GM21723 (cell line): ENCODE results near the gene RACK1.

ENCODE experiments used
- ATAC-seq: cut with Tn5 transposase; IDR thresholded peaks from one replicate; pipeline ENCODE4 v1.9.1; 2021; ENCODE audit warnings: mild to moderate bottlenecking, moderate library complexity; ENCODE audit not compliant: unreplicated experiment

RACK1 gene

DNA sequence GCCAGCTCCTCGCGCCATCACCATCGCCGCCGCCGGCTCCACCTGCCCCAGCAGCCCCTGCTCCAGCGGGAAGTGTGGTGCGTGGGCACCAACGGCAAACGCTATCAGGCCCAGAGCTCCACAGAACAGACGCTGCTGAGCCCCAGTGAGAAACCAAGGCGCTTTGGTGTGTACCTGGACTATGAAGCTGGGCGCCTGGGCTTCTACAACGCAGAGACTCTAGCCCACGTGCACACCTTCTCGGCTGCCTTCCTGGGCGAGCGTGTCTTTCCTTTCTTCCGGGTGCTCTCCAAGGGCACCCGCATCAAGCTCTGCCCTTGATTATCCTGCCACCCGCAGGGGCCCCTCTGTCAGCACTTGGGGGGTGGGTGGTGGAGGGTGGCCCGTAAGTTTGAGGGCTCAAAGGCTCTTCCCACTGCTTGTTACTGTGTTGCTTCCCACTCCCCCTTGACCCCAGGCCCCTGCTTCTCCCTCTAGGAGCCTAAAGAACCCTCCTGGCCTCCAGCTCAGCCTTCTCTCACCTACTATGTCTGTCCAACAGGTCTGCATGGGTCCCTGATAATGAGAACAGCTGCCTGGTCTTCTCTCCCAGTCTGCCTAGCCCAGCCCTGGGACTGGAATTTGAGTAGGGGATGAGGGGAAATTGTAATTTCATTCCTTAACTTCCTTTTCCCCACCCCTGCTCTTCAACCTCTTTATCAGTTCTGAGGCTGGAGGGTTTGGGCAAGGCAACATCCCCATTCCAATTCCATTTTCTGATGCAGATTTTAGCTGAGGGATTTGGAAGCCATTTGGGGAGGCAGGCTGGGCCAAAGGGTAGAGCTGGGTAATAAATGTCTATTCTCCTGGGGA, 9.0 kb downstream of the RACK1 start:
- ATAC-seq = no peak

DNA sequence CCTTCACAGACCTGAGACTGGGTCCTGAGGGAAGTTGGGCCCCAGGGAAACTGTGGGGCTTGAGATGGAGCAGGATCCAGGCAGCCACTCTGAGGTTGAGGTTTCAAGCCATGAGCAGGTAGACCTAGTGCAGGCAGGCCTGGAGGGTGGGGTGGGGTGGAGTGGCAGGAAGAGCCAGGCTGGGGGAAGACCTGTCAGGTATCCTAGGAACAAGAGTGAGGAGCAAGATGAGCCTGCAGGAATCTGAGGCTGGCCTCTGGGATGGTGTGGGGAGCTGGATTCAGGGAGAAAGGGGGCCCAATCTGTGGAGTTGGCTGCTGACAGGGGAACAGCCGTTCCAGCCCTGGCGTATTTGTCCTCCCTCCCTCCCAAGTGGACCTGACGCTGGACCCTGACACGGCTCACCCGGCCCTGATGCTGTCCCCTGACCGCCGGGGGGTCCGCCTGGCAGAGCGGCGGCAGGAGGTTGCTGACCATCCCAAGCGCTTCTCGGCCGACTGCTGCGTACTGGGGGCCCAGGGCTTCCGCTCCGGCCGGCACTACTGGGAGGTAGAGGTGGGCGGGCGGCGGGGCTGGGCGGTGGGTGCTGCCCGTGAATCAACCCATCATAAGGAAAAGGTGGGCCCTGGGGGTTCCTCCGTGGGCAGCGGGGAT, 9.8 kb downstream of the RACK1 start:
- ATAC-seq = no peak

DNA sequence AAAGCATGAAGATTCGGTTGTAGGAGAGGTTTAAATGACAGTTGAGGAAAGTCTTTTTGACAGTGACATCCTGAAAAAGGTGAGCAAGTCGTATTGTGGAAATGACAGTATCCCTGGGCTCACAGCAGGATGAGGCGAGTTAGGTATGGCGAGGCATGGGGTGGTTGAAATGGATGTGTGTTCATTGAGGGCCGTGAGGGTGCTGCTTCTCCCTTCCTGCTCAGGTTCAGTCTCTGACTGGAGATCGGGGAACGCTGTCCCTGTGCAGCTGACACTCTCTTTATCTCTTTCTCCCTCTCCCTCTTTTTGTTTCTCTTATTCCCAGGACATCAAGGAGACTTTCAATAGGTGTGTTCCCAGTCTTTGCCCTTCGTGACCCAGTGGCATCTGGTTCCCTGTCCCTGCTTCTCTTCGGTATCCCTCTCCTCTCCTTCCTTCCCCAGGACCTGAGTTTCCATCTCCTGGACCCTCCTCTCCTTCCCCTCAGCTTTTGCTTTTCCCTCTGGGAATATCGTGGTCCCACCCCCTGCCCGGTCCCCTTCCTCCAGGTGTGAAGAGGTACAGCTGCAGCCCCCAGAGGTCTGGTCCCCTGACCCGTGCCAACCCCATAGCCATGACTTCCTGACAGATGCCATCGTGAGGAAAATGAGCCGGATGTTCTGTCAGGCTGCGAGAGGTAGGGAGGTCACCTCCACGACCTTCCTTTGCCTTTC, 10.5 kb downstream of the RACK1 start:
- no peak for ATAC-seq

DNA sequence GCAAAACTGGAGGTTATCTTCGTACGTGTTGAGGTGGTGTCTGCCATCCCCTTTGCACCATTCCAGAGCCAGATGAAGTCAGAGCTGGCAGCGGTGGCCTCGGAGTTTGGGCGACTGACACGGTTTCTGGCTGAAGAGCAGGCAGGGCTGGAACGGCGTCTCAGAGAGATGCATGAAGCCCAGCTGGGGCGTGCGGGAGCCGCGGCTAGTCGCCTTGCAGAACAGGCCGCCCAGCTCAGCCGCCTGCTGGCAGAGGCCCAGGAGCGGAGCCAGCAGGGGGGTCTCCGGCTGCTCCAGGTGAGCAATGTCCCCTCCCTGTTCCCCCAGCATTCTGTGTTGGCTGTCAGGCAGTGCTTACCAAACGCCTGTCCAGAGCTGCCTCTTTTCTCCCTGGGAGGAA, 11.1 kb downstream of the RACK1 start:
- ATAC-seq = no peak

DNA sequence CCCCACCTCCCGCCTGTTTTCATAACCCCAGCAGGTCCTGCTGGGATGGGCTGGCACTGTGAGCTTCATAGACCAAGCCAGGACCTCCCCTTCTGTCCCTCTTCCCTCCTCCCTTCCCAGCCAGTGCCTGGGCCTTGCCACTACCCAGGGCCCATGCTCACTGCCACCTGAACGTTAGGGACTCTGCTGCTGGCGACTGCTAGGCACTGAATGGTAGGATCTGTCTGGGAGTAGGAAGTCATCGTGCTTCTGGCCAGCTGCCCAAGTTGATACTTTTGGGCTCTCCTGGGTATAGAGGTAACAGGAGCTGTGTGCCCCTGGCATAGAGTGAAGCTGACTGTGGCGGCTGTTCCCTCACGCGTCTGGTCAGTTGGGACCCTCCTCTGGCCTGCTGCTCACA, 12.3 kb downstream of the RACK1 start:
- ATAC-seq = no peak

DNA sequence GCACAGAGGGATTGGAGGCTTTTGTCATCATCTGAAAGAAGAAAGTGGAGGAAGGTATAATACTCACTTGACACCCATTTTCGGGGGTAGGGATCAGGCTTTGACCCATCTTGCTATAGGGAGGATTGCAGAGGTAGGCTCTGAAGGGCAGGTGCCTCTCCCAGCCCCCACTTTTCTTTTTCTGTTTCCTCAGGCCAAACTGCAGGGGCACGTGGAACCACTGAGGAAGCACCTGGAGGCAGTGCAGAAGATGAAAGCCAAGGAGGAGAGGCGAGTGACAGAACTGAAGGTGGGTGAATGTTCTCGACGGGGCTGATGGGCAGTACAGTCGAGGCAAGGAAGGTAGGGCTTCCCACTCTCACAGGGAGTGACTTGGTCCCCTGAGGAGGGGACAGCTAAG, 13.2 kb downstream of the RACK1 start:
- no peak for ATAC-seq

DNA sequence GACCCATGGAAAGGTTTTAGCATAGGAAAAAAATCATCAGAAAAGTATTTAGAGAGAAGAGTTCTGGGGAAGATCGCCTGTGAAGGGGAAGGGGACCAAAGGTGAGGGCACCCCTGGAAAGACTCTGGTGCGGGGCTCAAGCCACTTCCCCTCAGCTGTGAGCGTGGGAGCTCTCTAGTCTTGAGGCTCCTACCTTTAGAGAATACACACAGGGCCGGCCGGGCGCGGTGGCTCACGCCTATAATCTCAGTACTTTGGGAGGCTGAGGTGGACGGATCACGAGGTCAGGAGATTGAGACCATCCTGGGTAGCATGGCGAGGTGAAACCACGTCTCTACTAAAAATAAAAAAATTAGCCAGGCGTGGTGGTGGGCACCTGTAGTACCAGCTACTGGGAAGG, 13.7 kb downstream of the RACK1 start:
- ATAC-seq = no peak

DNA sequence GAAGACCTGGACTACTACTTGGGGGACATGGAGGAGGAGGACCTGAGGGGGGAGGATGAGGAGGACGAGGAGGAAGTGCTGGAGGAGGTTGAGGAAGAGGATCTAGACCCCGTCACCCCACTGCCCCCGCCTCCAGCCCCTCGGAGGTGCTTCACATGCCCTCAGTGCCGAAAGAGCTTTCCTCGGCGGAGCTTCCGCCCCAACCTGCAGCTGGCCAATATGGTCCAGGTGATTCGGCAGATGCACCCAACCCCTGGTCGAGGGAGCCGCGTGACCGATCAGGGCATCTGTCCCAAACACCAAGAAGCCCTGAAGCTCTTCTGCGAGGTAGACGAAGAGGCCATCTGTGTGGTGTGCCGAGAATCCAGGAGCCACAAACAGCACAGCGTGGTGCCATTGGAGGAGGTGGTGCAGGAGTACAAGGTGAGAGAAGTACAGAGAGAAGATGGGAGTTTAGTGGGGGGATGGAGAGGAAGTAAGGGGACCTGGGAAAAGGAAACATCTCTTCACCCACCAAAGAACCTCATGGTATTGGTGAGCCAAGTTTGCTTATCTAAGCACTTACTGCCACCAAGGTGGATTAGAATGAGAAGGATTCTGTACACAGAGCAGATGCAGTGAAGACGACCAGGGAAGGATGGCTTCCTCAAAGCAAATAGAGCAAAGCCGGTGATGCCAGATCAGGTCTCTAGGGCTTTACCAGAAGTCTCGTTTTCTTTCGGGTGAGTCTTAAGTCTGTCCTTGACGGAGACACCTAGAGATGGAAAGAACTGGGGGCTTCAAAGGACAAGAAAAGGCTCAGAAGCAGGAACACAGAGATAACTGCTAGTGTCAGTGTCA, 19.1 kb downstream of the RACK1 start:
- ATAC-seq = no peak

DNA sequence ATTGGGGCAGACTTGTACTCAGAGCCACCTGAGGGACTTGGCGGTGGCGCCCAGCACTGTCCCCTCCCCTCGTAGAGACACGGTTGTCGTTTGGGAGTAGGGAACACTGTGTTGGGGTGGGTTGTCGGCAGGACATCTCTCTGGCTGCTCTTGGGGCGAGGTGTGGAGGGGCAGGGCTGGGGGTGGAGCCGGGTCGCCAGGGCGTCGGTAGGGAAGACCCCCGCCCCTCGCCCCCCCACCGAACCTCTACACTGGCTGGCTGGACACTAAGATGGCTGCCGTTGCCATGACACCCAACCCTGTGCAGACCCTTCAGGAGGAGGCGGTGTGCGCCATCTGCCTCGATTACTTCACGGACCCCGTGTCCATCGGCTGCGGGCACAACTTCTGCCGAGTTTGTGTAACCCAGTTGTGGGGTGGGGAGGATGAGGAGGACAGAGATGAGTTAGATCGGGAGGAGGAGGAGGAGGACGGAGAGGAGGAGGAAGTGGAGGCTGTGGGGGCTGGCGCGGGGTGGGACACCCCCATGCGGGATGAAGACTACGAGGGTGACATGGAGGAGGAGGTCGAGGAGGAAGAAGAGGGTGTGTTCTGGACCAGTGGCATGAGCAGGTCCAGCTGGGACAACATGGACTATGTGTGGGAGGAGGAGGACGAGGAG, 19.8 kb downstream of the RACK1 start:
- no peak for ATAC-seq

DNA sequence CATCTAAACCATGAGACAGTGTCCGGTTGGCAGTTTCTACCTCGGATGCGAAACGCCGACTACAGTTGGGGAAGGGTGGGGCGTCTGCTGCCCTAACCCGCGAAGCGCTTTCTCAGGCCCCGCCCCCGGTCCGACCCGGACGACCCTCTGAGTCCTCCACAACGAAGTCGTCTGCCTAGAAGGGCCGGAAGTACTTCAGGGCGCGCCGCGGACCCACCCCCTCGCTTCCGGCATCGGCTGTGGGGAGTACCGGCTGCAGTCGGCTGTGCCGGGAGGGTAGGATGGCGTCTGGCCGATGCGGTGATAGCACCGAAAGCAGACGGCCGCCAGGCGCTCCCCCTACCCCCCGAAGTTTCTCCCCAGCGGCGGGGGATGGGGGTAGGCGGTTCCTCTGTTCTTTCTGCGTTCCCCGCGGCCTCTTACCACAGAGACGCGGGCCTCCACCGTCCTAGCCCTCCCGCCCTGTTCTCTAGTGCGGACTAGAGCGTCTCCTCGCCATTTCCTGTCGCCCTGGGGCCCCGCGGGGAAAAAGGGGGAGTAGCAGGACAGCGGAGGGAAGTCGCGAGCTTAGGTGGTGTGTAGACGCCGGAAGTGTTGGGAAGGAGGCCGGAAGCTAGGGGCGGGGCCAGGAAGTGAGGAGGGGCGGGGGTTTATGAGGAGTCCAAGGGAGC, 20.5 kb downstream of the RACK1 start, which contains the start of gene TRIM41:
Gene TRIM41 (plus strand): TSS at position 224 of the 671 bp plus-strand sequence. CDS start 719 bp downstream, outside the sequence.
- ATAC-seq = peak; percentile 69

DNA sequence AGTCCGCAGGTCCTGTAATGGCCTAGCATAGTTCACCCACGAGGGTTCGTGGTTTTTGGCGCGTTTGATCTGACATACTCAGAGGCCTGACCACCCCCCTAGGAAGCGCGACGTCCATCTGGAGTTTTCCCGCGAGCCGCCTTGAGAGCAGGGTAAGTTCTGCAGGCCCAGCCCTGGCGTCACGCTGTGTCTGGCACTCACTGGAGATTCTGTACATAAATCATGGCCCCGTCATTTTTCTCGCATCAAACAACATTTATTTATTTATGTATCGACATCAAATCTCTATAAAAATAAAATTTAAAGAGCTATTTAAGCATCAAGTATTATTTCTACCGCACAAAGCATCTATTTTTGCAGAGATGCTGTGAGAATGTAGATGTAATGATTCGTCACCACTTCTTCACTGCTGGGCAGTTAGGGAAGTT, 21.1 kb downstream of the RACK1 start:
- no peak for ATAC-seq

DNA sequence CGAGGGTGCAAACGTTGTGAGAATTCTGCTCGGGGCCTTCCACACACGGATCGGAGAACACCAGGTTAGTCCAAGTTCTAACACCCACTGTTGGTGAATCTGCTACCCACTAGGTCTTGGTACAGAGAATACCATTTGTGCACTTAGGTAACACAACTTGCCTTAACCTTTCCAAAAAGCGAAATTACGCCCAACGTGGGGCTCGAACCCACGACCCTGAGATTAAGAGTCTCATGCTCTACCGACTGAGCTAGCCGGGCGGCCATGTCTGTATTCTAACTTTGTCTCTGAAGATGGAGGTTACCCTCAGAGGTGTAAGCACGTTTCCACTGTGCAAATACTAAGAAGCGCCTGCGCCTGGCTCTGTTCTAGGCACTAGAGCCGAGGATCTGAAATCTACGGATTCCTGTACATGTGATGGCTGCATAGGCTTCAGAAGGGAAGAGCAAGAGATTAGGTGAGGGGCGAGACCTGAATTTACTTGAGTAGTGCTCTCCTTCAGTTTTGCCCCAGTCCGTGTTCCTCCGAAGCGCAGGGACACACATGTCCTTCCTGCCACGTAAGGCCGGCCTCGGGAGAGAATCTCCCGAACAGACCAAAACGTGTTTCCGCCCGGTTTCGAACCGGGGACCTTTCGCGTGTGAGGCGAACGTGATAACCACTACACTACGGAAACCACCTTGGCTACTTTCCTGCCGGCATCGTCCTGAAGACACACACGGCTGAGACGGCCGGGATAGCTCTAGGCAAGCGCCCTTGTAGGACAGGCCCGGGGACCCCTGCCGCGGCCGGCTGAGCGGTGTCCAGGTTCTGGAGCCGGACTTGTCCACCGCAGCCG, 21.7 kb downstream of the RACK1 start:
- ATAC-seq = peak; percentile 37

DNA sequence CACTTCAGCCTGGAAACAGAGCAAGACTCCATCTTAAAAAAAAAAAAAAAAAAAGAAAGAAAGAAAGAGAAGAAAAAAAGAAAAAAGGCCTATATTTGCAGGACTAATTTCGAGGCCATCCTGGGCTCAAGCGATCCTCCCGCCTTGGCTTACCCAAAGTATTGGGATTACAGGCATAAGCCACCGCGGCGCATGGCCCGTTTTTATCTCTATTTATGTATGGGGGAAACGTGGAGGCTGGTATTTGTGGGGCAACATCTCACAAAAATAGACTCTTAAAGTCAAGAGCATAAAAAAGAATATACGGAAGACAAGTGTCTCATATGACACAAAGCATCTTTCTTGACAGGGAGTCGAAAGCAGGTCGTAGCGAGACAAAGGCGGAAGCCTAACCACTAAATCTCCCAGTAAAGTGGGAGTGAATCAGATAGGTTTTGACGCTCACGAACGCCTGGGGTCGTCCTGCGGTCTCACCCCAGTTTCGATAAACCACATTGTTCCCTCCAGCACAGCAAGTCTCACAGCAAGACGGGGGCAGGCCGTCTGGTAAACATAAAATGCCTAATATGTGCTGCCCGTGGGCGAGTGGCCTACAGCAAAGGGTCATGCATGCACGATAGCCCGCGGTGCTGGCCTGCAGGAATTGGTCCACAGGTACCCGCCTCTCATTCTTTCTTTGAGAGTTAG, 22.5 kb downstream of the RACK1 start:
- ATAC-seq = no peak

DNA sequence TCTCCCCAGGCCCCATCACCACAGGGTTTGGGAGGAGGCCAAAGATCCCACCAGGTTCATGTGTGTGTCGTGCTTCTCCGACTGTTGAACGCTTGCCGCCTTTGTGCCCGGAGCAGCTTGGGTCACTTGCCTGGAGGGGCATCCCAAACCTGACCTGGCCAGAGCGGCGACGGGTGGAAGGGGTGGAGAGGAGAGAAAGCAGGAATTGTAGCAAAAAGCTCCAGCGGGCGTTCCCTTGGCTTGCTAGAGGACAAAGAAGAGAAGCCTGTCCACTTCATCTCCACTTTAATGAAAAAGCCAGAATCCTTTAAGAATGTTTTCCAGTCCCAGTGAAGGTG, 23.6 kb downstream of the RACK1 start:
- no peak for ATAC-seq

DNA sequence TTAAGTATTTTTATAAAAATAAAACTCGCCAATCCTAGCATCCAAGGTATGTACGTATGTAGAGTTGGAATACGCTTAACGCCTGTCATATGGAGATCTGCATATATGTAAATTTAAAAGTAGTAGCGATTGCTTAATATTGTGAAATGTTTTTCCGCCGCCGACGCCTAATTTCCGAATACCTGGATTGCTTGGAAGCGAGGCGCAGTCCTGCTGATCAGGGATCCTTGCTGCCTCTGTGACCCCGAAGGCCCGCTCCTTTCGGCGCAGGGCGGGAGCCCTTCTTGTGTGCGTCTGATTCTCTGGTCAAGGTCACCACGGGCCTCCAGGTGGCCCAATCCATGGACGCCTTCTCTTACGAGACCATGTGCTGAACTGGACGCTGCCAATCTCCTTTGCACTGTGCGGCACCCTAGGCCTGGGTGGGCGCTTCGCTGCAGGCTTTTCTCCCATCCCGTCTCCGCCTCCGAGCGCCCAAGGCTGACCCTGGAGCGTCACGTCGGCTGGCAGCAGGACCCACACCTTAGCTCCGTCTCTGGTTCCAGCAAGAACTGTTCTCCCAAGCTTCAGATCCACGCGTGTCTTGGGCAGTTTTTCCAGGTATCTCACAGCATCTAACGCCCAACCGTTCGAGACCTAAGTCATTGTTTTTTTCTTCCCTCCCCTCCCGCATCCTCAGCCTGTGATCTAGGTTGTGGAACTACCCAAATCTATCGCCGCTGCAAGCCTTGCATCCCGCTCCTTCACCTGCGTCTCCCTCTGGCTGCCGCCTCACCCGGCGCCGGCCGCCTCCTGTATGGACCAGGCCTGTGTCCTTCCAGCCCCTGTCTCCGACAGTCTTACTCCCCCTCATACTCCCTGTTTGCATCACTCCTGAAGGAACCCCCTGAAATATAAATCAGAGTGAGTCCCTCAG, 24.2 kb downstream of the RACK1 start:
- no peak for ATAC-seq

DNA sequence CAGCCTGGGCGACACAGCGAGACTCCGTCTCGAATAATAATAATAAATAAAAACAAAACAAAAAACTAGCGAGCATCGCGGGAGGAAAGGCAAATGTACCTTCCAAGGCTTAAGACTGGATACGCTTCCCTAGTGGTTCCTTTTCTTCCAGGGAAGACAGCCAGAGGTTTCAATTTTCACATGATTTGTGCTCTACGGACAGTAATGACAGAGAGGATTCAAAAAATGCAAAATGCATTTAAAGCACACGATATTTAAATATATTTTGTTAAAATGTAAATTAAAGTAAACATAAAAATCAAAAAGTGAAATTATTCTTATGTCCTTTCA, 24.9 kb downstream of the RACK1 start:
- ATAC-seq = no peak

DNA sequence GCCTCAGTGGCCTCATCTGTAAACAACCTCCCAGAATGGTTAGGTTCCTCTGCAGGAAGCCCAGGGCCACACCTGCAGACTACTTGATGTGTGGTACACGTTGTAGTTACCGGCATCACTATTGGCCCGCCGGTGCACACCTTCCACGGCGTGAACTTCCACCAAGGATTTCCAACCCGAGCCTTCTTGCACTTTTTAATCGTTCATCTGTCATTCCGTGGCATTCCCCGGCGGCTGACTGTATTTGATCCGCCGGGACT, 26.0 kb downstream of the RACK1 start:
- peak; percentile 19 for ATAC-seq
